Endodermal cell (in vitro differentiated cells): Measurements from ENCODE around the gene CHCHD10. TPM values are rescaled to one million over a fixed set of nuclear protein-coding genes. Genes with fewer than 3 reads are reported as not detected.
"Not testable (repeated sequence)": the region's sequence is repeated elsewhere in the genome, so short reads cannot be mapped to it uniquely, and the experiment has no call there.

Experiments used
- DNase-seq: peaks from one replicate; pipeline ENCODE4 v3.0.0-alpha.2; 2017
- H3K27ac ChIP-seq: 2 replicates; pipeline ENCODE4 v1.5.1; 2013; ENCODE audit warnings: mild to moderate bottlenecking, low read depth, low read length, moderate library complexity
- H3K27me3 ChIP-seq: 2 replicates; pipeline ENCODE4 v1.6.1; 2013; ENCODE audit warnings: mild to moderate bottlenecking, low read length, moderate library complexity; ENCODE audit not compliant: insufficient read depth, control insufficient read depth, poor library complexity, severe bottlenecking
- H3K36me3 ChIP-seq: 2 replicates; pipeline ENCODE4 v1.7.0; 2013; ENCODE audit warnings: mild to moderate bottlenecking, low read length, moderate library complexity; ENCODE audit not compliant: control insufficient read depth, insufficient read depth
- H3K4me1 ChIP-seq: one replicate; pipeline ENCODE4 v1.7.0; 2013; ENCODE audit warnings: low read length; ENCODE audit not compliant: control insufficient read depth, insufficient read depth
- H3K4me3 ChIP-seq: 2 replicates; pipeline ENCODE4 v1.5.1; 2013; ENCODE audit warnings: mild to moderate bottlenecking, low read length, moderate library complexity
- H3K9ac ChIP-seq: 2 replicates; pipeline ENCODE4 v1.6.1; 2013; ENCODE audit warnings: mild to moderate bottlenecking, low read length, moderate library complexity; ENCODE audit not compliant: poor library complexity, severe bottlenecking; ENCODE audit errors: extremely low read depth
- H3K9me3 ChIP-seq: 2 replicates; pipeline ENCODE4 v1.6.1; 2013; ENCODE audit warnings: mild to moderate bottlenecking, low read length, moderate library complexity; ENCODE audit not compliant: control insufficient read depth
- H3K27ac Mint-ChIP-seq: 2 replicates; pipeline ENCODE4 v1.8.0; 2020; ENCODE audit warnings: mixed read lengths
- H3K27me3 Mint-ChIP-seq: 2 replicates; pipeline ENCODE4 v1.8.0; 2021; ENCODE audit warnings: mild to moderate bottlenecking, mixed read lengths; ENCODE audit not compliant: insufficient read depth
- H3K36me3 Mint-ChIP-seq: 2 replicates; pipeline ENCODE4 v1.8.0; 2020; ENCODE audit warnings: low read depth, mixed read lengths
- H3K4me1 Mint-ChIP-seq: 2 replicates; pipeline ENCODE4 v1.8.0; 2020; ENCODE audit warnings: mixed read lengths
- H3K4me3 Mint-ChIP-seq: 2 replicates; pipeline ENCODE4 v1.8.0; 2020; ENCODE audit warnings: mild to moderate bottlenecking, moderate library complexity, mixed read lengths
- H3K9me3 Mint-ChIP-seq: 2 replicates; pipeline ENCODE4 v1.8.0; 2020; ENCODE audit warnings: mild to moderate bottlenecking, mixed read lengths
- WGBS, 2 experiments: methylation state at CpG; one replicate each; pipeline versions ENCODE4 v1.1.5 to v1.1.7; 2013; ENCODE audit warnings: missing lambda C conversion rate in 2 of 2, mixed read lengths in 1 of 2; ENCODE audit not compliant: insufficient coverage in 1 of 2, insufficient read length in 1 of 2; 5-methylcytosine and 5-hydroxymethylcytosine counted together
- total RNA-seq, 2 donors: library from RNA; stranded (reverse); fragmentation: NEBNext Ultra II Directional in 1 of 2; extraction: Animal tissue kit (Norgen Biotek cat#: 25700) in 1 of 2; gene quantifications; 2 replicates in 1 of 2; 3 replicates in 1 of 2; pipeline ENCODE4 v1.2.1, GENCODE V29; 2021
- TF ChIP-seq, protein P1 (sequence below): fragments of 200-600 bp; sonication (generic); conservative IDR thresholded peaks from 2 replicates; pipeline ENCODE4 v1.5.0; 2021; ENCODE audit warnings: antibody characterized with exemption, mild to moderate bottlenecking

Gene CHCHD10
- total RNA-seq, 2 donors from 2014 or later: 76.1 to 103 TPM

- H3K27ac ChIP-seq: no peak overlapping the region
- DNase-seq: no peak
- Mint-ChIP-seq H3K4me3 (no peak overlapping the region), H3K36me3 (peaks cover 41% of the 10 kb centered on the region), H3K4me1 (no peaks in the 10 kb centered on the region), H3K27ac (no peak overlapping the region), H3K9me3 (peaks cover 17% of the 10 kb centered on the region), H3K27me3 (no peaks in the 10 kb centered on the region)
- H3K4me1 ChIP-seq: no peaks in the 10 kb centered on the region
- H3K9me3 ChIP-seq: no peaks in the 10 kb centered on the region
- H3K4me3 ChIP-seq: no peak overlapping the region
- H3K27me3 ChIP-seq: no peaks in the 10 kb centered on the region
- no peak overlapping the region for H3K9ac ChIP-seq
- TF ChIP-seq, protein P1, sequence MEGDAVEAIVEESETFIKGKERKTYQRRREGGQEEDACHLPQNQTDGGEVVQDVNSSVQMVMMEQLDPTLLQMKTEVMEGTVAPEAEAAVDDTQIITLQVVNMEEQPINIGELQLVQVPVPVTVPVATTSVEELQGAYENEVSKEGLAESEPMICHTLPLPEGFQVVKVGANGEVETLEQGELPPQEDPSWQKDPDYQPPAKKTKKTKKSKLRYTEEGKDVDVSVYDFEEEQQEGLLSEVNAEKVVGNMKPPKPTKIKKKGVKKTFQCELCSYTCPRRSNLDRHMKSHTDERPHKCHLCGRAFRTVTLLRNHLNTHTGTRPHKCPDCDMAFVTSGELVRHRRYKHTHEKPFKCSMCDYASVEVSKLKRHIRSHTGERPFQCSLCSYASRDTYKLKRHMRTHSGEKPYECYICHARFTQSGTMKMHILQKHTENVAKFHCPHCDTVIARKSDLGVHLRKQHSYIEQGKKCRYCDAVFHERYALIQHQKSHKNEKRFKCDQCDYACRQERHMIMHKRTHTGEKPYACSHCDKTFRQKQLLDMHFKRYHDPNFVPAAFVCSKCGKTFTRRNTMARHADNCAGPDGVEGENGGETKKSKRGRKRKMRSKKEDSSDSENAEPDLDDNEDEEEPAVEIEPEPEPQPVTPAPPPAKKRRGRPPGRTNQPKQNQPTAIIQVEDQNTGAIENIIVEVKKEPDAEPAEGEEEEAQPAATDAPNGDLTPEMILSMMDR: no peak
- peaks cover 20% of the 10 kb centered on the region for H3K36me3 ChIP-seq
- WGBS, 2 experiments: 63 to 74% methylated on average over 1 to 2 of the region's 2 CpGs
These were observed 24.5 kb downstream of the CHCHD10 start for GRCh38 chr22:23743303-23743705.

GRCh38 chr22:23742505-23743264, 25.1 kb downstream of the CHCHD10 start:
- H3K9ac ChIP-seq: no peak overlapping the region
- DNase-seq: no peak
- no peaks in the 10 kb centered on the region for H3K27me3 Mint-ChIP-seq
- no peaks in the 10 kb centered on the region for H3K27me3 ChIP-seq
- no peak overlapping the region for H3K27ac ChIP-seq
- H3K4me3 Mint-ChIP-seq: no peak overlapping the region
- H3K27ac Mint-ChIP-seq: no peak overlapping the region
- H3K36me3 ChIP-seq: peaks cover 20% of the 10 kb centered on the region
- H3K9me3 Mint-ChIP-seq: peaks cover 17% of the 10 kb centered on the region
- H3K4me3 ChIP-seq: no peak overlapping the region
- no peaks in the 10 kb centered on the region for H3K4me1 ChIP-seq
- no peaks in the 10 kb centered on the region for H3K9me3 ChIP-seq
- TF ChIP-seq, protein P1: no peak
- peaks cover 41% of the 10 kb centered on the region for H3K36me3 Mint-ChIP-seq
- no peaks in the 10 kb centered on the region for H3K4me1 Mint-ChIP-seq
- 89 to 100% methylated on average over 4 to 7 of the region's 7 CpGs for WGBS, 2 experiments

DNA sequence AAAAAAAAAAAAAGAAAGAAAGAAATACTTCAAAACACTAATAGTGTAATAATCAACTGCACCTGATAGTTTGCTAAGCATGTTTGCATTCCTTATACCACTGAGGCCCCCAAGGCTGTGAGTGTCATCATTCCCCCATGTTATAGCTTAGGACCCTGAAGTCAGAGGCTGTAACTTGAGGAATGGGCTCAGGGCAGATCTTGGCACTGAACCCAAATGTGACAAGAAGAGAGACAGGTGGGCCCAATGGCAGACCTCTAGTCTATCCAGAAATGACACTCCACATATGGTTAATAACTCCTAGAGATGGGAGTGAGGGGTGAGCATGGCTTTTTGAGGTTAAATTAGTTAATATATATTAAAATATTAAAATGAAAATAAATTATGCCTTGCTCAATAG, 30.1 kb downstream of the CHCHD10 start:
- H3K27me3 ChIP-seq: no peaks in the 10 kb centered on the region
- H3K9ac ChIP-seq: no peak overlapping the region
- Mint-ChIP-seq H3K9me3 (no peaks in the 10 kb centered on the region), H3K4me3 (no peak overlapping the region), H3K4me1 (no peaks in the 10 kb centered on the region), H3K27ac (no peak overlapping the region), H3K27me3 (no peaks in the 10 kb centered on the region), H3K36me3 (peaks cover 6% of the 10 kb centered on the region)
- no peaks in the 10 kb centered on the region for H3K4me1 ChIP-seq
- H3K9me3 ChIP-seq: no peaks in the 10 kb centered on the region
- H3K4me3 ChIP-seq: no peak overlapping the region
- TF ChIP-seq, protein P1: no peak
- H3K27ac ChIP-seq: no peak overlapping the region
- no peaks in the 10 kb centered on the region for H3K36me3 ChIP-seq
- DNase-seq: no peak

GRCh38 chr22:23728108-23728507, 39.7 kb downstream of the CHCHD10 start:
- not testable (repeated sequence) for H3K9me3 Mint-ChIP-seq, H3K27ac Mint-ChIP-seq, H3K4me1 ChIP-seq, H3K27me3 Mint-ChIP-seq, H3K36me3 Mint-ChIP-seq, DNase-seq, H3K36me3 ChIP-seq, H3K27me3 ChIP-seq, H3K9me3 ChIP-seq, H3K4me3 ChIP-seq, H3K4me1 Mint-ChIP-seq, H3K4me3 Mint-ChIP-seq, H3K27ac ChIP-seq, H3K9ac ChIP-seq
- 86 to 96% methylated on average over 4 of the region's 4 CpGs for WGBS, 2 experiments
